HG03060 (cell line): ENCODE measurements around the gene DIPK1B.
"Not testable (repeated sequence)": the region's sequence is repeated elsewhere in the genome, so short reads cannot be mapped to it uniquely, and the experiment has no call there.

Experiments used
- ATAC-seq: cut with Tn5 transposase; IDR thresholded peaks from one replicate; pipeline ENCODE4 v1.9.1; 2021; ENCODE audit warnings: low read depth, moderate number of reproducible peaks; ENCODE audit not compliant: unreplicated experiment

Gene DIPK1B

DNA sequence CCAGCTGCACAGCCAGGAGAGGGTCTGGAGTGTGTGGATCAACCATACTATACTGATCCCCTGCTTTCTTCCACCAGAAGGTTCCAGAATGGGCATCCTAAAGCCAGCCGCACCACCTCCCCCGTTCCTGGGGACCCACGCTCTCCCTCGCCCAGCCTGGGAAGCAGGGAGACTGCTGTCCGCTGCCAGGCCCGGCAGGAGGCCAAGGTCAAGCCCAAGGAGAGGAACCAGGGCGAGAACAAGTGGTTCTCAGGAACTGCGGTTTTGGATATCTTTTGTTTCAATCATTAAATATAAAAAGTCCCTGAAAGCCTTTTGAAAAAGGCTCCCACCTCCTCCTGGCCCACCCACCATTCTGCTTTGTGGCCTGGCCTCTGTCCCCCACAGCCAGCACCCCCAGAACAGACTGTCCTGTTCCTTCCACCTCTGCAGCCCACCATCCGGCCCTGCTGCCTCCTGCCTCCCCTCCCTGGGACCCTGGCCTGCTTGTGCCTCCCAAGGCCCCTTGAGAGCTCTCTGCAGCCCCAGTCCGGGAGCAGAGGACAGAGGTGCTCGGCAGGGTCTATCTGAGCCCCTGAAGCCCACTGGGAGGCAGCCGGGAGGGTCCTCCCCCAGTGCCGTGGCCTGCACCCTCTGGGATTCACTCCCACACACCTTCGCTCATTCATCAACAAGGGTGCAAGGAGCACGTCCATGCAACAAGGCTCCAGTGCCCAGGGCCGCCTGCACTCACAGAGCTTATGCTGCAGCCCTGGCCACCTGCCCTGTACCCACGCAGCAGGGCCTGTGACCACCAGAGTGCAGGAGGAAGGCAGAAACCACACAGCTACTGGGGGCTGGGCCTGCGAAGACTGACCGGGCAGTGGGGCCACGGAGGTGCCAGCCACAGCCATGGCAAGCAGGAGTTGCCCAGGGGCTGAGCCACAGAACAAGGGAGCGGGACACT, 36.6 kb downstream of the DIPK1B start:
- no peak for ATAC-seq

DNA sequence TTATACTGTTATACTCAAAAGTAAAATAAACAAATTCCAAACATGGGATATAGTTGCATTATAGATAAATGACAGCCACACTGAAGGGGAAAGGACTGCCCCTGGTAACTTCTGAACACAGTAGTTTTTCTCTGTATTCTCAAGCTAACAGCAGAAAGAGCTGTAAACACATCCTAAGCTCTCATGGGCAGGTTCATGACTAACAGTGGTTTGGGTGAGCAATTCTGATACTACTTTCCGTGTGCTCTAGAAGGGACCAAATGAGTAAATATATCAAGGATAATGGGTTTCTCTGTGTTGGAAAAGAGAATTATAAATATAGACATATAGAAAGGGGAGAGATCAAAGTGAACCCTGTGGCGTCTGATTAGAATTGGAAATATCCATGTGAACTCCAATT, 38.2 kb downstream of the DIPK1B start:
- no peak for ATAC-seq

GRCh38 chr9:136751244-136751643, 38.9 kb downstream of the DIPK1B start:
- ATAC-seq = no peak

DNA sequence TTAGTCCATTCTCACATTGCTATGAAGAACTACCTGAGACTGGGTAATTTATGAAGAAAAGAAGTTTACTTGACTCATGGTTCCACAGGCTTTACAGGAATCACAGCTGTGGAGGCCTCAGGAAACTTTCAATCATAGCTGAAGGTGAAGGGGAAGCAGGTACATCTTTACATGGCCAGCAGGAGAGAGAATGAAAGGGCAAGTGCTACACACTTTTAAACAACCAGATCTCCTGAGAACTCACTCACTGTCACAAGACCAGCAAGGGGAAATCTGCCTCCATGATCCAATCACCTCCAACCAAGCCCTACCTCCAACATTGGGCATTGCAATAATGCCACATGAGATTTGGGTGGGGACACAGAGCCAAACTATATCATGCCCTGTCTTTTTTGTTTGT, 39.4 kb downstream of the DIPK1B start:
- ATAC-seq = no peak

DNA sequence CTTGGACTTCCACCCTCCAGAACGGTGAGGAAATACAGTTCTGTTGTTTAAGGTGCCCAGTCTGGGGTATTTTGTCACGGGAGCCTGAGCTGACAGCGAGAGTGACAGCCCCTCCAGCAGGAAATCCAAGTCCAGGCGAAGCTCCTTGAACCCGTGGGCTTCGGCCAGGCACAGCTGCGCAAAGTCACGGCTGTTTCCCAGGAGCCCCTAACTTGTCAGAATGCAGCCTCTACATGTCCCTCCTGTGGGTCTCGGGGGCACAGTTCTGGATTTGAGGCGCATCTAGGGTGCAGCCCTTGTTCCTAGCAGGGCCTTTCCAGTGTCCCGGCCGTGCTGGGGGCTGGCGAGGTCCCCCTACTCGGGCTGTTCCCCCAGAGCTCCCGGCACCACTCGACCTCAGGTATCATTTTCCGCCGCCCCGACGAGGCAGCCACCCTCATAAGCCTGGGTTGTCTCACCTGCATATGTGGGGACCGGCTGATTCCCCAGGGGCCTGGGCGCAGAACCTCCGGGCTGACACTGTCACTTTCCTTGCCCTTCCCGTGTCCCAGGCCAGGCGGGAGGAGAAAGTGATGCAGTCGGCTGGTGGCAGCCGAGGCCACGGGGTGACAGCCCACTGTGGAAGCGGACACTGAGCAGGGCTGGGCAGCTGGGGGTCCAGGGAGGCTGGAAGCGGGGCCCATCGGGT, 41.1 kb downstream of the DIPK1B start:
- no peak for ATAC-seq

DNA sequence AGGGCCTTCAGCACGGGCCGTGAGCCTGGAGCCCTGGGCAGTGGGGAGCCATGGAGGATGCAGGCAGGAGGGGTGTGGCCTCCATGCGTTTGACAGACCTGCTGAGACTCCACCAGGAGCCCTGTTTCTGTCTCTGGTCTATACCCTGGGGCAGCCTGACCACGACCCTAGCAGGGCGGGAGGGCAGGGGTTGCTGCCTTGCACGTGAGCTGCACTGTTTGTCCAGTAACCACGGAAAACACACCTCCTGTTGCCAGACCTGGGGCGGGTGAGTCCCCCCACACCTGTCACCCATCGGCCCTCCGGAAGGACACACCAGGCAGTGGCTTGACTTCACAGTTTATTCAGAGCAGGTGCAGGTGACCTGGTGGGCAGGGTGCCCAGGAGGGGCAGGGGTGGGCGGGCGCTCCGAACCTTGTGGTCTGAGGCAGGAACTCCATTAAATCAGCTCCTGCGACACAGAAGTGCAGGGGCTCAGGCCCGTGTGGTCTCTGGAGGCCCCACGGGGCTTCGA, 41.7 kb downstream of the DIPK1B start:
- ATAC-seq = no peak

DNA sequence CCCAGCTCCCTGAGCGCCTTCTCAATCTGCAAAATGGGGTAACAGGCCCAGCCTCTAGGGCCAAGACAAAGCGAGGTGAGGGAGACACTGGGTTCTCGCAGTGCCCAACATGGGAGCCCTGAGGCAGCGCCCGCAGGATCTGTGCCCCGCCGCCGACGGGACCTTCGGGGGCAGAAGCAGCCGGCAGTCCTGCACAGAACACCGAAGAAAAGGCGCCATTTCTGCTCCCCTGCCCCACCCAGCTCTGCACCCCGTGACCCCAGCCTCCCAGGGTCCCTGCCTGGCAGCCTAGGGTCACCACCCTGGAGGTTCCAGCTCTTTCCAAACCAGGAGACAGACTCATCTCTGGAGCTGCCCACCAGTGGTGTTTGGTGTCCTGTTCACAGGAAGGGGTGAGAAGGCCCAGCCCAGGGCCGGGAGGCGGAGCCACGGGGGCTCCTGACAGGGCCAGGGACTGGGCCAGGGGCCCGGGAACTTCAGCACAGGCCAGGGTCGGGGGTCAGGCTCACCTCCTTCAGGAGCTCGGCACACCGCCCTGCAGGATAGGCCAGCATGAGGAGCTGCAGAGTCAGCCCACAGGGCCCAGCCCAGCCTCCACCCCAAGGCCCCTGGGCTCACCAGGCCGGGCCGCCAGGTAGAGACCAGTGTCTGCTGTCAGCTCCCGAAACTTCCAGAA, 42.4 kb downstream of the DIPK1B start:
- no peak for ATAC-seq

GRCh38 chr9:136755302-136756133, 43.1 kb downstream of the DIPK1B start:
- not testable (repeated sequence) for ATAC-seq

GRCh38 chr9:136756134-136756438, 43.7 kb downstream of the DIPK1B start:
- no peak for ATAC-seq

- ATAC-seq = no peak
Measured at GRCh38 chr9:136756836-136757235, 44.5 kb downstream of the DIPK1B start.

DNA sequence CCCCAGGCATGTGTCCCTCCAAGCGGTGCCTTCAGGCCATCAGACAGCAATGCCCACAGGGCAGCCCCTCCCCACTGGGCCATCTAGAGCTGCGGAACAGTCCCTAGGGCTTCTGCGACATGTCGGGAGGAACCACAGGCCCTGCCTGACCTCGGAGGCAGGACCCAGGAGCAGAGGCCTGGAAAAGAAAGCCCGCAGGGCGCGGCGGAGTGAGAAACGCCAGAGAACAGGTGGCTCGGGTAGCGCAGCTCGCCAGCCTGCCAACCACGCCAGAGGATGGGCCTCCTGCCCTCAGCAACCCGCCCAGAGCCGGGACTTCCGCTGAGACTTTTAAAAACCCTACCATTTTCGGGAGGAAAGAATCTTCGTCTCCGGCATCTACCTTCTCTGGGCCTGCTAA, 45.0 kb downstream of the DIPK1B start:
- ATAC-seq = no peak

DNA sequence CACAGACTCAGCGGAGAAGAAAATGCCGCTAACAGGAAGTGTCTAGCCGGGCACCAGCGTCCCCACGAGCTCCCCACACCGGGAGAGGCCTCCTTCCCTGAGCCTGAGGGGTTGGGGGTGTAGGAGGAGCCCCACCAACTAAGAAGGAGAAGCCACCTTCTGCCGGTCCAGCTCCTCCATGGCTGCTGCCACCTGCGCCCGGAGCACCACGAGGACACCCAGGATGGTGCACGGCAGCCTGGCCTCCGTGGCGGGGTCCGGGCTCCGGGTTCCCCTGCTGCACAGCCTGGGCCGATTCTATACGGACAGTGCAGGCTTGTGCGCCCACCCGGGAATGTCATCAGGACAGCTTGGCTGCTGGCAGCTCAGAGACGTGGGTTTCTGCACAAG, 45.4 kb downstream of the DIPK1B start:
- no peak for ATAC-seq

GRCh38 chr9:136759001-136759400, 46.6 kb downstream of the DIPK1B start:
- ATAC-seq = no peak

GRCh38 chr9:136759436-136760325, 47.3 kb downstream of the DIPK1B start:
- ATAC-seq = no peak

DNA sequence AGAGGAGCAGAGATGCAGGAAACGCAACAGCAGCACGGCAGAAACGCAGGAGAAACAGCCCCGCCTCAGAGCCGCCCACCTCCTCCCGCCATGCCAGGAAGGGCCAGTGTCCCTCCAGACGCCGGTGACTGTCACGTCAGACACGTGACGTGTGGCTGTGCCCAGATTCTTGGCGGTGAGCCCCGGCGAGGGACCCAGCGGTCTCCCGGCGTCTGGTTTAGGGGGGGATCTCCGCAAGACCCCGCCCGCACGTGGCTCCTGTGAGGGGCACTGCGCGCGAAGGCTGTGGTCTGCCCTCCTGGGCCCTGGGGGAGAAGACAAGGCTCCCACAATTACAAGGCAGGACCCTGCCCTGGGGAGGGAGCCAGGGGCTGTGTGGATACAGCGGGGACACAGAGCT, 48.1 kb downstream of the DIPK1B start:
- no peak for ATAC-seq

DNA sequence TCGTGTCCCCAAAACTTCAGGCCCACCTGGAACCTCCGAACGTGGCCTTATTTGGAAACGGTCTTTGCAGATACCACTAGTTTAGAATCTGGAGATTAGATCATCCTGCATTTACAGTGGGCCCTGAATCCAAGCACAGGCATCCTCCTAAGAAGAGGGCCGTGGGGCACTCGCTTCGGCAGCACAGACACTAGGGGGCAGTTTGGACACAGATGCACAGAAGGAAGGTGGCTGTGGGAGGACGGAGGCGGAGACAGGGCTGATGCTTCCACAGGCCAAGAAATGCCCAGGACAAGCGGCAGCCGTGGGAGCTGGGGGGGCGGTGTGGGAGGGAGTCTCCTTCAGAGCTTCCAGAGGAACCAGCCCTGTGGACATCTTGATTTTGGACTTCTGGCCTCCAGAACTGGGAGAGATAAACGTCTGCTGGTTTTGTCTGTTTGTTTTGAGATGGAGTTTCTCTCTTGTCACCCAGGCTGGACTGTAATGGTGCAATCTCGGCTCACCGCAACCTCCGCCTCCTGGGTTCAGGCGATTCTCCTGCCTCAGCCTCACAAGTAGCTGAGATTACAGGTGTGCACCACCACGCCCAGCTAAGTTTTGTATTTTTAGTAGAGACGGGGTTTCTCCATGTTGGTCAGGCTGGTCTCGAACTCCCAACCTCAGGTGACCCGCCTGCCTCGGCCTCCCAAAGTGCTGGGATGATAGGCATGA, 48.6 kb downstream of the DIPK1B start:
- ATAC-seq = not testable (repeated sequence)

- ATAC-seq = no peak
Measured at GRCh38 chr9:136761545-136761981, 49.2 kb downstream of the DIPK1B start.

GRCh38 chr9:136762221-136762691, 49.9 kb downstream of the DIPK1B start:
- ATAC-seq = no peak
